PC-9 (cell line): ENCODE measurements around the gene MBNL2.

Source experiments
- CTCF ChIP-seq: fragments of 200-600 bp; sonication (generic); conservative IDR thresholded peaks from 2 replicates; pipeline ENCODE4 v1.6.1; 2017; ENCODE audit warnings: mixed run types, antibody characterized with exemption, mild to moderate bottlenecking, moderate library complexity
- EZH2 ChIP-seq: fragments of 200-600 bp; sonication (generic); IDR thresholded peaks from 2 replicates; pipeline ENCODE4 v1.8.0; 2017; ENCODE audit warnings: antibody characterized with exemption, low read depth

- TF ChIP-seq CTCF (no peak), EZH2 (no peak)
These were observed 182.0 kb downstream of the MBNL2 start for GRCh38 chr13:97403893-97404750.
